Hepatocyte (in vitro differentiated cells): ENCODE measurements around the gene DMD.

Experiments used
- CTCF ChIP-seq: fragments of 200-600 bp; sonication (generic); IDR thresholded peaks from 2 replicates; pipeline ENCODE4 v1.5.1; 2016; ENCODE audit warnings: antibody characterized with exemption, mild to moderate bottlenecking; ENCODE audit not compliant: poor library complexity
- EZH2 ChIP-seq: fragments of 200-600 bp; sonication (generic); IDR thresholded peaks from 2 replicates; pipeline ENCODE4 v1.6.1; 2016; ENCODE audit warnings: antibody characterized with exemption, mild to moderate bottlenecking, borderline replicate concordance

- TF ChIP-seq CTCF (no peak), EZH2 (no peak)
Measured at GRCh38 chrX:33133320-33133719, 78.0 kb downstream of the DMD start.
